SU-DHL-6 (cell line): ENCODE data around the gene TLR1.

Source experiments
- EZH2phosphoT487 ChIP-seq: fragments of 200-600 bp; sonication (generic), shearing (Covaris generic); conservative IDR thresholded peaks from 2 replicates; pipeline ENCODE4 v1.6.1; 2018; ENCODE audit warnings: mild to moderate bottlenecking, antibody characterized with exemption, low read length, moderate library complexity, mixed read lengths
- TF ChIP-seq, protein P1 (sequence below): fragments of 200-600 bp; sonication (generic); IDR thresholded peaks from one replicate; pipeline ENCODE4 v1.5.1; 2017; ENCODE audit warnings: antibody characterized with exemption, mild to moderate bottlenecking, low read length, moderate library complexity; ENCODE audit not compliant: insufficient read depth, poor library complexity, severe bottlenecking

- TF ChIP-seq, protein P1, sequence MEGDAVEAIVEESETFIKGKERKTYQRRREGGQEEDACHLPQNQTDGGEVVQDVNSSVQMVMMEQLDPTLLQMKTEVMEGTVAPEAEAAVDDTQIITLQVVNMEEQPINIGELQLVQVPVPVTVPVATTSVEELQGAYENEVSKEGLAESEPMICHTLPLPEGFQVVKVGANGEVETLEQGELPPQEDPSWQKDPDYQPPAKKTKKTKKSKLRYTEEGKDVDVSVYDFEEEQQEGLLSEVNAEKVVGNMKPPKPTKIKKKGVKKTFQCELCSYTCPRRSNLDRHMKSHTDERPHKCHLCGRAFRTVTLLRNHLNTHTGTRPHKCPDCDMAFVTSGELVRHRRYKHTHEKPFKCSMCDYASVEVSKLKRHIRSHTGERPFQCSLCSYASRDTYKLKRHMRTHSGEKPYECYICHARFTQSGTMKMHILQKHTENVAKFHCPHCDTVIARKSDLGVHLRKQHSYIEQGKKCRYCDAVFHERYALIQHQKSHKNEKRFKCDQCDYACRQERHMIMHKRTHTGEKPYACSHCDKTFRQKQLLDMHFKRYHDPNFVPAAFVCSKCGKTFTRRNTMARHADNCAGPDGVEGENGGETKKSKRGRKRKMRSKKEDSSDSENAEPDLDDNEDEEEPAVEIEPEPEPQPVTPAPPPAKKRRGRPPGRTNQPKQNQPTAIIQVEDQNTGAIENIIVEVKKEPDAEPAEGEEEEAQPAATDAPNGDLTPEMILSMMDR: no peak
- TF ChIP-seq EZH2phosphoT487: no peak
These were observed 11.5 kb upstream of the TLR1 start for GRCh38 chr4:38815885-38816782.
